Naive thymus-derived CD4-positive, alpha-beta T cell (primary cell): ENCODE data around the gene RCAN1. TPM values are rescaled to one million over a fixed set of nuclear protein-coding genes. Genes with fewer than 3 reads are reported as not detected.

ENCODE experiments used
- ATAC-seq: fragments of 150-1000 bp; cut with Tn5 transposase; 2 replicates; pipeline ENCODE4 v1.10.0; 2021; ENCODE audit warnings: mild to moderate bottlenecking, moderate library complexity
- CTCF ChIA-PET: fragments of 350-600 bp; sonication (Branson Sonifier 250); formaldehyde crosslinking; loops from one replicate; lab custom pipeline; 2021; ENCODE audit warnings: antibody characterized with exemption; lab: Charles Lee
- POLR2A ChIA-PET: fragments of 350-600 bp; sonication (Branson Sonifier 250); formaldehyde crosslinking; loops from one replicate; lab custom pipeline; 2021; ENCODE audit warnings: antibody characterized with exemption, inconsistent platforms; lab: Charles Lee
- DNase-seq, 9 donors: peaks; one replicate each; pipeline versions ENCODE4 v3.0.0 to v3.0.0-alpha.2; 2020 to 2022; ENCODE audit warnings: mixed read lengths in 1 of 9
- H3K27ac ChIP-seq: one replicate; pipeline ENCODE4 v1.7.0; 2013; ENCODE audit warnings: mild to moderate bottlenecking, low read depth, low read length, moderate library complexity
- H3K27me3 ChIP-seq, 2 donors: one replicate each; pipeline ENCODE4 v1.7.0; 2013; ENCODE audit warnings: low read length in 2 of 2, mild to moderate bottlenecking in 2 of 2, moderate library complexity in 2 of 2; ENCODE audit not compliant: control insufficient read depth in 2 of 2, insufficient read depth in 2 of 2
- H3K36me3 ChIP-seq, 3 experiments: 1 replicate in 2 of 3; 2 replicates in 1 of 3; pipeline ENCODE4 v1.7.0; 2013; ENCODE audit warnings: low read length in 3 of 3, mild to moderate bottlenecking in 3 of 3, moderate library complexity in 1 of 3; ENCODE audit not compliant: insufficient read depth in 3 of 3, control insufficient read depth in 2 of 3
- H3K4me1 ChIP-seq, 2 donors: one replicate each; pipeline ENCODE4 v1.7.0; 2013; ENCODE audit warnings: low read length in 2 of 2, mild to moderate bottlenecking in 2 of 2, moderate library complexity in 1 of 2; ENCODE audit not compliant: control insufficient read depth in 2 of 2, insufficient read depth in 2 of 2
- H3K4me3 ChIP-seq: 2 replicates; pipeline ENCODE4 v1.7.0; 2013; ENCODE audit warnings: mild to moderate bottlenecking, low read length
- H3K9me3 ChIP-seq, 3 experiments: 1 replicate in 2 of 3; 2 replicates in 1 of 3; pipeline ENCODE4 v1.7.0; 2013; ENCODE audit warnings: low read length in 3 of 3; ENCODE audit not compliant: control insufficient read depth in 2 of 3
- H3K27ac Mint-ChIP-seq, 9 donors: one replicate each; pipeline ENCODE4 v1.8.0; 2020 to 2022; ENCODE audit warnings: mixed read lengths in 9 of 9, mild to moderate bottlenecking in 8 of 9, moderate library complexity in 5 of 9, inconsistent platforms in 2 of 9
- H3K27me3 Mint-ChIP-seq, 5 donors: one replicate each; pipeline ENCODE4 v1.8.0; 2021 to 2022; ENCODE audit warnings: mixed read lengths in 5 of 5, mild to moderate bottlenecking in 1 of 5
- H3K36me3 Mint-ChIP-seq, 5 donors: one replicate each; pipeline ENCODE4 v1.8.0; 2020 to 2022; ENCODE audit warnings: mixed read lengths in 5 of 5, mild to moderate bottlenecking in 3 of 5, inconsistent platforms in 1 of 5
- H3K4me1 Mint-ChIP-seq, 7 donors: one replicate each; pipeline ENCODE4 v1.8.0; 2020 to 2022; ENCODE audit warnings: mixed read lengths in 7 of 7, mild to moderate bottlenecking in 3 of 7, inconsistent platforms in 1 of 7
- H3K4me3 Mint-ChIP-seq, 10 donors: one replicate each; pipeline ENCODE4 v1.8.0; 2020 to 2022; ENCODE audit warnings: mild to moderate bottlenecking in 10 of 10, mixed read lengths in 10 of 10, moderate library complexity in 6 of 10, inconsistent platforms in 2 of 10
- H3K9me3 Mint-ChIP-seq, 11 donors: one replicate each; pipeline ENCODE4 v1.8.0; 2020 to 2022; ENCODE audit warnings: mixed read lengths in 11 of 11, mild to moderate bottlenecking in 4 of 11, inconsistent platforms in 1 of 11, moderate library complexity in 1 of 11
- intact Hi-C, 2 donors: fragments of 100-400 bp; cut with micrococcal nuclease; formaldehyde crosslinking; loops; one replicate each; pipeline ENCODE4 v1.15.1; 2023
- polyA plus RNA-seq, 2 donors: library from polyadenylated mRNA; unstranded; fragments of 300-500 nt; fragmentation: Illumina TruSeq; gene quantifications; one replicate each; pipeline ENCODE4 v1.2.3, GENCODE V29; 2021
- total RNA-seq, 6 experiments: library from RNA in 5 of 6; stranded (reverse) in 5 of 6; gene quantifications; 1 replicate in 5 of 6; 2 replicates in 1 of 6; pipeline ENCODE4 v1.2.3 and lab custom pipeline; 2021 to 2026

The RCAN1 gene
- total and polyA plus RNA-seq, 7 experiments from 2014 or later: 3.0 to 15.3 (median 5.0) TPM

DNA sequence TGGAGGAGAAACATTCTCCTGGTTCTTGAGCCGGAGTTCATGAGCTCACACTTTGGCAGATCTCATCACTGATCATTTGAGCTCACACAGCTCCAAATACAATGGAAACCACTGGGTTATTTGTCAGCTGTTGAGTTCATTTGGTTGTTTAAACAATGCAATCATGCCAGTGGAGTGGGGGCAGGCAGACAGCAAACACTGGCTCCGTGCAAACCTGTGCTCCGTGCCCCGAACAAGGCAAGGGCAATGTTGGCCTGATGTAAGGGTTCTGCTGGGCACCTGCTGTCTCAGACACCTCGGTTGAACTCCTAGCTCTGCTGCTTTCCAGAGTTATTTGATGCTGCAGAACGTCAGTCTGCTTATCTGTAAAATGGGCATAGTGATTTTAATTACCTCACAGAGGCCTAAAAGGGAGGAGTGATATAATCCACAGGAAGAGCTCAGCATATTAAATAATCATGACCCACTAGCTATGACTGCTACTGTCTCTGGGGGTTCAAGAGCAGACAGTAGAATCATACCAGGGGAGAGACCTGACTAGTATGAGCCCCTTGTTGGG is 33.9 kb upstream of the RCAN1 start:
- Mint-ChIP-seq H3K4me3 (no peak overlapping the region), H3K27ac (no peak overlapping the region), H3K36me3 (peaks cover 0 to 8% (median 0%) of the 10 kb centered on the region in 5 donors), H3K9me3 (peaks cover 3 to 36% (median 8%) of the 10 kb centered on the region in 11 donors), H3K27me3 (peaks cover 19 to 29% (median 27%) of the 10 kb centered on the region in 5 donors), H3K4me1 (peaks cover 0 to 2% (median 0%) of the 10 kb centered on the region in 7 donors)
- ChIA-PET POLR2A (no interaction called here), CTCF (interaction anchor here (0.6 kb wide), 1 partner anchor 136 kb away, joined by 4 read pairs; no protein-coding TSS in a partner anchor)
- Histone ChIP-seq H3K9me3 (peaks cover 0 to 9% (median 0%) of the 10 kb centered on the region in 3 experiments), H3K4me3 (no peak overlapping the region), H3K27me3 (no peaks in the 10 kb centered on the region), H3K36me3 (no peaks in the 10 kb centered on the region), H3K4me1 (no peaks in the 10 kb centered on the region), H3K27ac (no peak overlapping the region)
- ATAC-seq (no peak), DNase-seq (no peak)
- intact Hi-C loops: no loop called here

- no peaks in the 10 kb centered on the region for H3K4me1 ChIP-seq
- no peaks in the 10 kb centered on the region for H3K27me3 ChIP-seq
- Mint-ChIP-seq H3K36me3 (peaks cover 0 to 5% (median 0%) of the 10 kb centered on the region in 5 donors), H3K4me1 (peaks cover 0 to 8% (median 0%) of the 10 kb centered on the region in 7 donors), H3K9me3 (peaks cover 0 to 25% (median 6%) of the 10 kb centered on the region in 11 donors), H3K27me3 (peaks cover 7 to 26% (median 17%) of the 10 kb centered on the region in 5 donors), H3K27ac (no peak overlapping the region), H3K4me3 (peak overlapping the region in 1 of 10 donors; percentile 5)
- H3K27ac ChIP-seq: no peak overlapping the region
- ChIA-PET CTCF (no interaction called here), POLR2A (no interaction called here)
- no peak overlapping the region for H3K4me3 ChIP-seq
- no peaks in the 10 kb centered on the region for H3K36me3 ChIP-seq
- no peak for DNase-seq
- intact Hi-C loops: no loop called here
- ATAC-seq: no peak
- peaks cover 0 to 9% (median 0%) of the 10 kb centered on the region in 3 experiments for H3K9me3 ChIP-seq
Observed at GRCh38 chr21:34647555-34647954, 32.6 kb upstream of the RCAN1 start.

GRCh38 chr21:34644825-34645224 is 29.9 kb upstream of the RCAN1 start:
- POLR2A ChIA-PET: no interaction called here
- ATAC-seq: no peak
- intact Hi-C loops: no loop called here

GRCh38 chr21:34642211-34643075 is 27.5 kb upstream of the RCAN1 start:
- no peak overlapping the region for H3K27ac ChIP-seq
- no peaks in the 10 kb centered on the region for H3K36me3 ChIP-seq
- ChIA-PET CTCF (no interaction called here), POLR2A (no interaction called here)
- no peak for DNase-seq
- intact Hi-C loops: no loop called here
- no peaks in the 10 kb centered on the region for H3K9me3 ChIP-seq
- H3K36me3 Mint-ChIP-seq: peaks cover 0 to 12% (median 3%) of the 10 kb centered on the region in 5 donors
- H3K27ac Mint-ChIP-seq: no peak overlapping the region
- H3K9me3 Mint-ChIP-seq: peaks cover 0 to 12% (median 0%) of the 10 kb centered on the region in 11 donors
- no peak overlapping the region for H3K4me3 ChIP-seq
- no peak for ATAC-seq
- H3K27me3 Mint-ChIP-seq: peaks cover 0 to 3% (median 0%) of the 10 kb centered on the region in 5 donors
- peaks cover 11 to 40% (median 14%) of the 10 kb centered on the region in 7 donors for H3K4me1 Mint-ChIP-seq
- peaks cover 0 to 4% of the 10 kb centered on the region in 2 donors for H3K4me1 ChIP-seq
- H3K27me3 ChIP-seq: no peaks in the 10 kb centered on the region
- H3K4me3 Mint-ChIP-seq: no peak overlapping the region

More at GRCh38 chr21:34644825-34645224, 29.9 kb upstream of the RCAN1 start:
- no peaks in the 10 kb centered on the region for H3K9me3 ChIP-seq
- CTCF ChIA-PET: no interaction called here
- H3K36me3 Mint-ChIP-seq: peaks cover 0 to 9% (median 0%) of the 10 kb centered on the region in 5 donors
- no peak overlapping the region for H3K27ac ChIP-seq
- H3K27me3 Mint-ChIP-seq: peaks cover 6 to 15% (median 8%) of the 10 kb centered on the region in 5 donors
- no peaks in the 10 kb centered on the region for H3K27me3 ChIP-seq
- peaks cover 7 to 29% (median 12%) of the 10 kb centered on the region in 7 donors for H3K4me1 Mint-ChIP-seq
- H3K4me1 ChIP-seq: peaks cover 0 to 4% of the 10 kb centered on the region in 2 donors
- H3K27ac Mint-ChIP-seq: no peak overlapping the region
- H3K36me3 ChIP-seq: no peaks in the 10 kb centered on the region
- no peak overlapping the region for H3K4me3 ChIP-seq
- peaks cover 0 to 5% (median 0%) of the 10 kb centered on the region in 11 donors for H3K9me3 Mint-ChIP-seq
- no peak for DNase-seq
- no peak overlapping the region for H3K4me3 Mint-ChIP-seq

GRCh38 chr21:34640858-34641257 is 25.9 kb upstream of the RCAN1 start:
- ATAC-seq: no peak
- Histone ChIP-seq H3K9me3 (no peaks in the 10 kb centered on the region), H3K4me3 (no peak overlapping the region), H3K36me3 (no peaks in the 10 kb centered on the region), H3K27ac (no peak overlapping the region), H3K4me1 (peaks cover 0 to 4% of the 10 kb centered on the region in 2 donors), H3K27me3 (no peaks in the 10 kb centered on the region)
- CTCF ChIA-PET: interaction anchor here (1.7 kb wide), 1 partner anchor 9 kb away, joined by 8 read pairs; no protein-coding TSS in a partner anchor
- Mint-ChIP-seq H3K36me3 (peaks cover 0 to 12% (median 3%) of the 10 kb centered on the region in 5 donors), H3K27me3 (peaks cover 0 to 4% (median 0%) of the 10 kb centered on the region in 5 donors), H3K4me1 (peaks cover 11 to 42% (median 14%) of the 10 kb centered on the region in 7 donors), H3K9me3 (peaks cover 0 to 14% (median 0%) of the 10 kb centered on the region in 11 donors), H3K27ac (peak overlapping the region in 3 of 9 donors; percentile 6 to 90 (median 37)), H3K4me3 (peak overlapping the region in 9 of 10 donors; percentile 28 to 78 (median 67))
- POLR2A ChIA-PET: no interaction called here
- DNase-seq: no peak
- intact Hi-C loops: no loop called here

- H3K27me3 Mint-ChIP-seq: peaks cover 0 to 4% (median 0%) of the 10 kb centered on the region in 5 donors
- H3K4me1 Mint-ChIP-seq: peaks cover 11 to 42% (median 14%) of the 10 kb centered on the region in 7 donors
- H3K36me3 ChIP-seq: no peaks in the 10 kb centered on the region
- H3K4me3 ChIP-seq: no peak overlapping the region
- ChIA-PET POLR2A (no interaction called here), CTCF (interaction anchor here (1.7 kb wide), 1 partner anchor 9 kb away, joined by 8 read pairs; no protein-coding TSS in a partner anchor)
- ATAC-seq (no peak), DNase-seq (peak in 2 of 9 donors; percentile 6 to 25)
- peaks cover 0 to 14% (median 0%) of the 10 kb centered on the region in 11 donors for H3K9me3 Mint-ChIP-seq
- no peaks in the 10 kb centered on the region for H3K9me3 ChIP-seq
- H3K4me3 Mint-ChIP-seq: peak overlapping the region in 9 of 10 donors; percentile 28 to 79 (median 67)
- H3K27ac ChIP-seq: no peak overlapping the region
- intact Hi-C loops: no loop called here
- H3K27me3 ChIP-seq: no peaks in the 10 kb centered on the region
- peaks cover 0 to 4% of the 10 kb centered on the region in 2 donors for H3K4me1 ChIP-seq
- peak overlapping the region in 5 of 9 donors; percentile 6 to 90 (median 17) for H3K27ac Mint-ChIP-seq
- peaks cover 0 to 12% (median 3%) of the 10 kb centered on the region in 5 donors for H3K36me3 Mint-ChIP-seq
Observed at GRCh38 chr21:34639882-34640788, 25.2 kb upstream of the RCAN1 start.
